HG02642 (cell line): ENCODE measurements around the gene SLC16A5.
"Not testable (repeated sequence)": the region's sequence is repeated elsewhere in the genome, so short reads cannot be mapped to it uniquely, and the experiment has no call there.

Source experiments
- ATAC-seq: cut with Tn5 transposase; IDR thresholded peaks from one replicate; pipeline ENCODE4 v1.9.1; 2021; ENCODE audit warnings: mild to moderate bottlenecking; ENCODE audit not compliant: unreplicated experiment, poor library complexity

The SLC16A5 gene

DNA sequence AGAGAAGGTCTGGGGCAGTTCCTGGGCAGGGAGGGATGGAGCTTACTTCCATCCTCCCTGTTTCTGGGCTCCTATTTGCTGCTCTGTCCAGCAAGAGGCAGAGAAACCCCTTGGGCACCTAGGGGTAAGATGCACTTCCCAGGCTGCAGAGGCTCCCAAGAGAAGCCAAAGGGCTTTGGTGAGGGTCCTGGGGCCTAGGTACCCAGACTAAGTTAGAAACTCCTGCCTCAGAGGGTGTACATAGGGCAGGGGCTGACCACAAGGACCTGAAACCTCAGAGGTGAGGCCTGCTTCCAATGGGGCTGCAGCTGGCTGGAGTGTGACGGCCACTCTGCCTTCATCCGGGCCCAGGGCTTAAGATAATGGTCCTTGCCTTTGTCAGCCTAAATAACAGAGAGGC is 20.4 kb downstream of the SLC16A5 start:
- no peak for ATAC-seq

DNA sequence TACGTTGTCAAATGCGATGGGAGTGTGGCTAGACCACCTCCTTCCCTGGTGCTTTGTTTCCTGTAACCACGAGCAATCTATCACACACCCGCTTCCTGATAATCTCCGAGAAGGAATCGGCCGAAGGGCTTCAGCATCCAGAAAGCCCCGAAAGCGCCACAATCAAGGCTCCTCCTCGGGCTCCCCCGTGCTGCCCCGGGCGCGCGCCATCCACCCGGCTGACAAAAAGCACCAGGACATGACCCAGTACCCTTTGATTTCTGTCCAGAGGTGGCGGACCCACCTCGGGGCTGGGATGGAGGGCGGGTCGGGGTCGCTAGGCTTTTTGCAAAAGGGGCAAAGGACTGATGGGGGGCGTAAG is 21.3 kb downstream of the SLC16A5 start:
- ATAC-seq = no peak

DNA sequence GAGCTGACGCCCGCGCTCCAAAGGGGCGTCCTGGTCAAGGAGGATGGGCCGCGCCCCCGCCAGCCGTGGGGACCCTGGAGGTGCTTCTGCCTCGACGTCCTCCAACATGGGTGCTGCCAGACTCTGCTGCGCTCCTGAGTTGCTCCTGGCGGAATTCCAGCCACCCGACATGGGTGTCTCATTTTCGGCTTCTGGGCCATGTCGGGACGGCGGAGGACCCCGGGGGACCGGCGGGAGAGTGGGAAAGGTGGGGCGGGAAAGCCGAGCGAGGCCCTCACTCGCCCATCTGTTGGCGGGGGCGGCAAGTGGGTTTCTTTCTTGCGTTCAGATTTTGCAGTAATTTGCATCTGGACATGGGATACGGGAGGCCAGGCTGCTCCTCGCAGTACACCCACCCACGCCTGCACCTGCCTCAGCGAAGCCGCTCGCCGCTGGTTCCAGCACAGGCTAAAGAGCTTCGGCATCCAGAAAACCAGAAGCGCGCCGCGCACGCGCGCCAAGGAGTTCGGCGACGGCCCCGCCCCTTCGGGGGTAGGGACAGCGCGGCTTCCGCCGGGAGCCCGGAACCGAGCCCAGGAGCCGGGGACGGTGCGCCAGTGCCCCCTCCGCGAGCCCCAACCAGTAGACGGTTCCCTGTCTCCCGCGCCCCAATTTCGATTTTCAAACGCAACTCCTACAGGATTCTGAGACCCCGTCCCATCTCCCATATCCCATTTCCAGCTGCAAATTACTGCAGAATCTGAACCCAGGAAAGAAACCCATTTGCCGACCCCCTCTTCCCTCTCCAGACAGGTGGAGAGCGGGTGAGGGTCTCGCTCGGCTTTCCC is 21.9 kb downstream of the SLC16A5 start, which contains the start of gene ARMC7:
Gene ARMC7 (plus strand): TSS at position 563 of the 827 bp plus-strand sequence. CDS start 320 bp downstream, outside the sequence.
- peak; percentile 72 for ATAC-seq

DNA sequence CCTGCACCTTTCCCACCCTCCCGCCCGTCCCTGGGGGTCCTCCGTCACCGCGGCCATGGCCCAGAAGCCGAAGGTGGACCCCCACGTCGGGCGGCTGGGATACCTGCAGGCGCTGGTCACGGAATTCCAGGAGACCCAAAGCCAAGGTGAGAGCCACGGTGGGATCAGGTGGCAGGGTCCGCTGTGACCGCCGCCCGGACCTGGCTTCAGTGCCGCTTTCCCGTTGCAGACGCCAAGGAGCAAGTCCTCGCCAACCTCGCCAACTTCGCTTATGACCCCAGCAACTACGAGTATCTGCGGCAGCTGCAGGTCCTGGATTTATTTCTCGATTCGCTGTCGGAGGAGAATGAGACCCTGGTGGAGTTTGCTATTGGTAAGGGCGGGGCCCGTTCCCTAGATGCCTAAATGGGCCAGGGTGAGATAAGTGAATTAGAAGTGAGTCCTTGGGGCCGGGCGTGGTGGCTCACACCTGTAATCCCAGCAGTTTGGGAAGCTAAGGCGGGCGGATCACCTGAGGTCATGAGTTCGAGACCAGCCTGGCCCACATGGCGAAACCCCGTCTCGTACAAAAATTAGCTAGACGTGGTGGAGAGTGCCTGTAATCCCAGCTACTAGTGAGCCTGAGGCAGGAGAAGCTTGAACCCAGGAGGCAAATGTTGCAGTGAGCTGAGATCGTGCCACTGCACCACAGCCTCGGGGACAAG is 22.6 kb downstream of the SLC16A5 start:
- no peak for ATAC-seq

DNA sequence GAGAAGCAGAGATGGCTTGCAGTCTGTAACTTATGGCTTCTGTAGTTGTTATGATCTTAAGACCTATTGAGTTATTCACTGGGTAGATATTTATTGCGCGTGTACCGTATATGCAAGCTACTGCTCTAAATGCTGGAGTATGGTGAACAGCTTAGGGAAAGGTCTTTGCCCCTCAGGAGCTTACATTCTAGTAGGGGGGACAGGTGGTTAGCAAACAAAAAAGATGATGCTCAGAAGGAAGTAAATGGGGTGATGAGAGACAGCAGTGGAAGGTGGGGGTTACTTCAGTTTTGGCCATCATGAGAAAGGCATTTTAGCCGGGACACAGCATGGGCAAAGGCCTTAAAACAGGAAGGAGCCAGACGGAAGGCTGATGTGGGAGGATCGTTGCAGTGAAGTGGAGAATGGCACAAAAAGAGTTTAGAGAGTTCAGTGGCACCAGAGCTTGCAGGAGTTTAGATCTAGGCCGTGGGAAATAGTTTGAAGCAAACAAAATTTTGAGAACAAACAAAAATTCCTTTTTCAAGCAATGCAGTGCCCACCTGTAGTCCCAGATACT is 24.1 kb downstream of the SLC16A5 start:
- ATAC-seq = no peak

DNA sequence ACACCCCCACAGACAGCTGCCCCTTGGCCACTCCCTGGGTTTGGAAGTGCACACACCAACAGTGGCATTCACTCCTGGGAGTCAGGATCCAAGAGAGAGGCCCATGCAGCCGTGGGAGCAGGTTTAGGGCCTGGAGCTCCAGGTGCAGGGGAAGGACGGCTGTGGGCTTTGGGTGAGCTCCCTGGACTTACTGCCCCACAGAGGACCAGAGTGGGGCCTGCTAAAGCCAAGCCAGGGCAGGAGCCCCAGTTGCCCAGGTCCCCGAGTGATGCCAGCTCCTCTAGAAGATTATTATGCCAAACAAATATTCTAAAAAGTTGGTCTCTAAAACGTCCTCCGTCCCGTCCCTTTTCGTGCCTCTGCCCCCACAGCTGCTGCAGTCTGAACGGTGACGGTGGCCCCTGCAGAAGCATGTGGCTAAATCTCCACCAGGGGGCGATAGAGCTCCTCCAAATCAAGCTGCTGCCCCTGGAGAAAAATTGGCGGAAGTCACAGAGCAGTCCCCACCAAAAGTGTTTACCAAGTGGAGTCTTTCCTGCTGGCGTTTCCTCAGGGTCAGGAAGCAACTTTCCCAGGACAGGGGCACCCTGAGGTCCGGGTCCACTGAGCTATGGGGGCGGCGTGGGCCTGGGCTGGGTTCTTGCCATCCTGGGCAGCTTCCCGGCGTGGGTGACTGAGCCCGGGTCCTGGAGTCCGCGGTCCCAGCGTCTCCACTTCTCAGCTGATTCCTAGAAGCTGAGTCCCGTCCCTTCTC is 26.2 kb downstream of the SLC16A5 start:
- ATAC-seq = peak; percentile 60

DNA sequence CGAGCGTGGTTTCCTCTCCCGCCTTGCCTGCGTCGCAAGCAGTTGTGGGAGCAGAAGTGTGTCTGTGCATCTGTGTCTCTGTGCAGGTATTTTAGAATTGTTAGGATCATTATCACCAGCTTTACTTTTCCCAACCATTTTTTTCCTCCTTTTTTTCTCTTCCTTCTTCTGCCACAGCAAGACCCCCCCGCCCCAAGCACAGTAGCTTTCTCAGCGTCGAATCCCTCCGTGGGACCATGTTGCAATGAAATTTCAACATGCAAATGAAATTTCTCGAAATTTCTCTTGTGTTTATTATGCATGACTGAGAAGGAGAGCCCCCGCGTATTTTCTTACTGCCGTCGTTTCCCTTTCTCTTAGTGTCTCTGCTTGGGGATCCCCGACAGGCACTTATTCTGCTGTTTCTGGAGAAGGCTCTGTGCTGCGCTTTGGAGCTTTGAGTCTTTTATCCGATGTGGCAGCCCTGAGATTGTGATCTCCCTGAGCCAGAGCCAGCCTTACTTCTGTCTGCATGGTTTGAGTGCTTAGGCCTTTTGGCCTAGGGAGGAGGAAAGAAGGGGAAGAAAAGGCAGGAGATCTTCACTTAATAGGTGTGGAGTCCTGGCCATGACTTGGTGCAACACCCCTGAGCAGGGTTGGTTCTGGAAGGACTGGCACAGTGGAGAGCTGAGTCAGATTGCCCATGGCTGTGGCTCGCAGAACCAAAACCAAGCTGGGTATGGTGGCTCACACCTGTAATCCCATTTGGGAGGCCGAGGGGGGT is 27.0 kb downstream of the SLC16A5 start:
- no peak for ATAC-seq

DNA sequence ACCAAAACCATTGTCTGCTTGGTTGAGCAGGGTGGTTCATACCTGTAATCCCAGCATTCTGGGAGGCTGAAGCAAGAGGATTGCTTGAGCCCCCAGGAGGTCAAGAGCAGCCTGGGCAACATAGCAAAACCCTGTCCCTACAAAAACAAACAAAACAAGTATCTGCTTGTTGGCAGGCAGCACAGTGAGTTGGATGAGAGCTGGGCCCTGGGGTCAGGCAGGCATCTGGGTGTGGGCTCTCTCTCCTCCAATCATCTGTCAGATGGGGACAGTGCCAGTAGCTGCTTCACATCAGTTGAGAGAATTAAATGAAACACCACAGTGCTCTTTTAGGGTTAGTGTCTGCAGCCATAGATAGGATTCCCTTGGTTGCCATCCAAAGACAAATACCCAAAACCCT is 27.8 kb downstream of the SLC16A5 start:
- ATAC-seq = no peak

DNA sequence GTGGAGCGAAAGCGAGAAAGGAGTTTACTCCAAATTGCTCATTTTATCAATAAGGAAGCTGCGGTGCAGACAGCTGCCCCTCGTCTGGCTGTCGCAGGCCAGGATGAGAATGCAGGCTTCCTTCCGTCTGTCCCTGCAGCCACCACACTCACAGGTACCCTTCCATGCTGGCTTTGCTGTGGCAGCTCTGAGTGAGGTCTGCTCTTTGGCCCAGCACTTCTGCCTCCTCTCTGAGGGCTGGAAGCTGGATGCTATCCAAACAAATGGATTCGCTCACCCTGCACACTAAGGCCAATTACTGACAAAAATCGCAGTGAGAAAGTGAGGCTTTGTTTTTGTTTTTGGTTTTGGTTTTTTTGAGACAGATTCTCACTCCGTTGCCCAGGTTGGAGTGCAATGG is 29.0 kb downstream of the SLC16A5 start:
- ATAC-seq = no peak

DNA sequence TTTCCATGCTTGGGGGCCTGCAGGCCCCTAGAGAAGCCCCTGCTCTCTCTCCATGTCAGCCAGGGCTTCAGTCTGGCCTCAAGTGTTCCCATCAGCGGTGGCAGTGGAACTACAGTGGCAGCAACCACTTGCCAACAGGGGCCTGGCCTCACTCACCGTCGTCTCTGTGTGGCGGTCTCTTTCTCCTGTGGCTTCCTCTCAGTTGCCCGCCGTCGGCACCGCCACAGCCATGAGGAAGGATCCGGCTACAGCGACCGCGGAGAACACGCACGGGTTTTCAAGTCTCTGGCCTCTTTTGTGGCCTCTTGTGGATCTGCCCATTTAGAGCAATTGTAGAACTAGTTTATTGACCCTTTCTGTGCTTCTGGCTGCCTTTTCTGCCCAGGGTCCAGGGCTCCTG is 30.6 kb downstream of the SLC16A5 start:
- ATAC-seq = no peak

DNA sequence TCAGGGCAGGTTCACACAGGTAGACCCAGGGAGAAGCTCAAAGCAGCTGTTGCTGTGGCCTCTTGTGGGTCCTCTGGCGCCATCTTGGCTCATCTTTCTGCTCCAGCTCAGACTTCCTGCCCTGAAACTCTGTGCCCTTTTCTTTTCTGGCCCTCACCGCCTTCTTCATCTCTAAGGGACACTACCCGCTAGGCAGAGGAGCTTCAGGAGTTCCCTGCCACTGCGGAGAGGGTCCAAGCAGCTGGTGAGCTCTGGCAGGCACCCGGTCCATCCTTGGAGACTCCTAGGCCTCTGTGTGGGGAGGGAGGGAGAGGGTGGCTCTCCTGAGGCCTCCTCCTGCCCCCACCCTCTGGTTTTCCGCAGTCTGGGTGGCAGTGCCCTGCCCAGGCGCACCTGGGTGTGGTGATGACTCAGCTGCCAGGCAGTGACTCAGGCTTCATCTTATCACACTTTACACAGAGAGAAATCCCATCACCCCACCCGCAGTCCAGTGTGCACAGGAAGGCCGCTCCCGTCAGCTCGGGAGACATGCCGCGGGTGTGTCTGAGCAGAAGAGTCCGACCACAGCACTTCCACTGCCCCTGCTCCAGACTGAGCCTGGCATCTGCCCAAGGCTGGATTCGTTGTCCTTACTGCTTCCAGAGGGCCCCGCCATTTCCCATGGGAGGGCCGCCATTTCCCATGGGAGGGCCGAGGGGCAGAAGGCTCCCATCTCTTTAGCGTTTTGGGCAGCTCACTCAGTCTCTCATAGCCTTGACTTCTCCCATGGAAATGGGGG is 36.5 kb downstream of the SLC16A5 start:
- ATAC-seq = no peak

DNA sequence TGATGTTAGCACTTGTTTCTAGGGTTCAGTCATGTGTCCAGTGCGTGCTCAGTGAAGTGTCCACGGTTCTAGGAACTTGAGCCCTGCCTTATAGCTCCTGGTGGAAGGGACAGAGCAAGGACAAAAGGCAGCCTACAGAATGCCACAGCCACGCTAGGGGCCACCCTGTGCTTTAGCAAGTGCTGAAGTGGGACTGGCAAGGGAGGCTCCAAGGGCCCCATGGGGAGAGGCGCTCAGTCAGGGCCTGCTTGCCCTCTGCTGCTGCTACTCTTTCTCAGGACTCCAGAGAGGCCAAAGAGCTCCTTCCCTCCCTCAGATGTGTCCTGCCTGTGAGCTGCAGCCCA is 37.0 kb downstream of the SLC16A5 start:
- ATAC-seq = no peak

DNA sequence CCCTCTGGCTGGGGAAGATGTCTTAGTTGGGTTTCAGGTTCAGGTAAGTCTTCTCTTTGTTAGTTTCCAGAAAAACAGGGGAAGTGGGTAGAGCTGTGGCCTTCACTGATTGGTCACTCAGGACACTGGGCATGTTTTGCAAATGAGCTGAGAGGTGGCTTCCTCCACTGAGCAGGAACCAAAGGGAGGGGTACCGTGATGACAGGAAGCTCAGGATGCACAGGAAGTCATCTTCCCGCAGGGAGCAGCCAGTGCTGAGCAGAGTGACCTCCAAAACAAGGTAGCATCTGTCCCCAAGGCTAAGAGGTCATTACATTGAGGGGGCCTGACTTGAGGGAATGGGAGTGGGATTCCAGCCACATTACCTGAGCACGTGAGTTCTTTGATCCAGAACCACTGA is 38.2 kb downstream of the SLC16A5 start:
- ATAC-seq = no peak

DNA sequence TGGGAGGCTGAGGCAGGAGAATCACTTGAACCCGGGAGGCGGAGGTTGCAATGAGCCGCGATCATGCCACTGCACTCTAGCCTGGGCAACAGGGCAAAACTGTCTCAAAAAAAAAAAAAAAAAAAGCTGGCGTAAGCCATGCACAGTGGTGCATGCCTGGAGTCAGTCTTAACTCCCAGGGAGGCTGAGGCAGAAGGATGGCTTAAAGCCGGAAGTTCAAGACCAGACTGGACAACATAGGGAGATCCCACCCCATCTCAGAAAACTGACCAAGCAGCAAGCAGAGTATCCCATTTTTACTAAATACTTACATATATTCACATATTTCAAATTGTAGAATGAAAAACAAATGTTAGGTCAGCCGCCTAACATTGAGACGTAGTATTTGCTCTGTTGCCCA is 39.2 kb downstream of the SLC16A5 start:
- no peak for ATAC-seq

DNA sequence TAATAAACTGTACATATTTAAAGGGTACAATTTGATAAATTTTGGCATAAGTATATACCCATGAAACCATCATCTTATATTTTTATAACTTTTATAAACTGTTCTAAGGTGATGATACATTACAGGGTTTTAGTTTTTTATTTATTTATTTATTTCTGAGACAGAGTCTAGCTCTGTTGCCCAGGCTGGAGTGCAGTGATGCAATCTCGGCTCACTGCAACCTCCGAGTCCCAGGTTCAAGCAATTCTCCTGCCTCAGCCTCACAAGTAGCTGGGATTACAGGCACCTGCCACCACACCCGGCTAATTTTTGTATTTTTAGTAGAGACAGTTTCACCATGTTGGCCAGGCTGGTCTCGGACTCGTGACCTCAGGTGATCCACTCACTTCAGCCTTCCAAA is 40.2 kb downstream of the SLC16A5 start:
- ATAC-seq = not testable (repeated sequence)

DNA sequence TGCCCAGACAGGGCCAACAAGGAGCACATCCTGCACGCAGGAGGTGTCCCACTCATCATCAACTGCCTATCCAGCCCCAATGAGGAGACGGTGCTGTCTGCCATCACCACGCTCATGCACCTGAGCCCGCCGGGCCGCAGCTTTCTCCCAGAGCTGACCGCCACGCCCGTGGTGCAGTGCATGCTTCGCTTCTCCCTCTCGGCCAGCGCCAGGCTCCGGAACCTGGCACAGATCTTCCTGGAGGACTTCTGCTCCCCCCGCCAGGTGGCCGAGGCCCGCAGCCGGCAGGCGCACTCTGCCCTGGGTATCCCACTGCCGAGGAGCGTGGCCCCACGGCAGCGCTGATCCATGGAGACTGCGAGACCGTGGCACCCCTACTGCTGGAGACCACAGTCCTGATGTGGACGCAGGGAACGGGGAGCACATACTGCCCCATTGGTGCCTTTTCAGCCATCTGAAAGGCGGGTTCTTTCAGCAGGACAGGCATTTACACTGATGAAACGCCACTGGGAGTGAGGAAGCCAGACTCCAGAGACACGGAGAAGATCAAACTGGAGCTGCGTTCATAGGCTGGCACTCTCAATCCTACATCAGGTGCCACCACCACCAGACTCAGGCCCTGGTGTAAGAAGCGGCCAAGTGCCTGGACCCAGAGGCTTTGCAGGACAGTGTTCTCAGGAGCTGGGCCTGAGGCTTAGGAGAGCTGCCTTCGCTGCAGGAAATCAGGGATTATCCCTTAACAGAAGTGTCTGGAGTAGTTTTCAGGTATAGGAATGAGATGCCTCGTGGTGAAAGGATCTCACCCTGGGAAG is 41.1 kb downstream of the SLC16A5 start:
- ATAC-seq = no peak

DNA sequence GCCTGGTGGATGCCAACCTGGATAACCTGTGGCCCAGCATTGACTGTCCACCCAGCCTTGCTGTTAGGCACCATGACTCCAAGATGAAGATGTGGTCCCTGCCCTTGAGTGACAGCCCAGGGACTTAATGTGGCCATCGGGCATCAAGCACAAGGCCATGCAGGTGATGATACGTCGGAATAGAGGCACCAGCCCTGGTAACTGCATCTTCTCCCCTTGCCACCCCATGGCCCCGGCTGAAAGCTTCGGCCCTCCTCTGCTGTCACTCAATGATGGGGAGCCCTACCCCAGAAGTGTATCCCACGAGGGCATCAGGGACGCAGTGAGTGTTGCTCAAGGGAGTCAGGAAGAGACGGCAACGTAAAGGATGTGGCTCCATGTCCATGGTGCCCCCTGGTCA is 41.8 kb downstream of the SLC16A5 start:
- ATAC-seq = no peak

DNA sequence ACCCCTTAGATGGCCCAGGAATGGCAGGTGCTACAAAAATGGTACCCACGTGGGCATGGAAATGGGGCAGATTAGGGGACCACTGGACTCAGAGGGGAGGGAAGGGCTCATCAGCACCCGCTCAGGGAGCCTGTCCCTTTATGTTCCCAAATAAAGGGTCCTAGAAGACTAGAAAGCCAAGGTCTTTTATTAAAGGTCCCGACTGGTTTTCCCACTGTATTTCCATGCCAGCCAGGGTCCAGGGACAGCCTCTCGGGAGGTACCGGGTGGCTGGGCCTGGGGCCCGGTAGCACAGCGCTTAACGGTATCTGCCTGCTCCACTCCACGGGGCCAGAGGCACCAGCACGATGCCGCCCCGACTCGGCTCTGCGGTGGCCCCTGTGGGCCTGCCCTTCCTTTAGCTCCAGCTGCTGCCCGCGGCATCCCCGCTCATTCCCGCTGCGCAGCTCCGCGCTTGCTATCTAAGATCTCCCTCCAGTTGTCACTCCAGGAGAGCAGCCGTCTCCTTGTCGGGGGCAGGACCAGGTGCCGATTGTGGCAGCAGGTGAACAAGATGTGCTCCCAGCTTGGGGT is 42.4 kb downstream of the SLC16A5 start:
- ATAC-seq = no peak
